GM19239 (cell line): ENCODE data around the gene UNC5A.

Source experiments
- DNase-seq: peaks from one replicate; pipeline ENCODE4 v3.0.0; 2011; ENCODE audit warnings: low spot score; ENCODE audit not compliant: insufficient read length
- FAIRE-seq: peaks from 2 replicates; lab custom pipeline; 2011; peaks lifted over from hg19 to GRCh38; lab: Jason Lieb, UNC

The UNC5A gene

GRCh38 chr5:176875783-176876505, 65.6 kb downstream of the UNC5A start:
- DNase-seq (no peak), FAIRE-seq (no peak)

GRCh38 chr5:176876506-176877431, 66.4 kb downstream of the UNC5A start:
- FAIRE-seq (no peak), DNase-seq (no peak)

GRCh38 chr5:176877793-176878331, 67.5 kb downstream of the UNC5A start:
- FAIRE-seq: no peak
- no peak for DNase-seq

- no peak for FAIRE-seq
- no peak for DNase-seq
Observed at GRCh38 chr5:176878463-176878862, 68.1 kb downstream of the UNC5A start.

- no peak for DNase-seq
- FAIRE-seq: no peak
Observed at GRCh38 chr5:176878906-176879662, 68.7 kb downstream of the UNC5A start.

- FAIRE-seq (no peak), DNase-seq (no peak)
Observed at GRCh38 chr5:176879663-176880361, 69.5 kb downstream of the UNC5A start.

- DNase-seq: no peak
- FAIRE-seq: no peak
Observed at GRCh38 chr5:176880366-176881020, 70.1 kb downstream of the UNC5A start.

GRCh38 chr5:176881021-176881749, 70.8 kb downstream of the UNC5A start:
- no peak for FAIRE-seq
- DNase-seq: no peak

GRCh38 chr5:176881816-176882566, 71.6 kb downstream of the UNC5A start:
- DNase-seq (no peak), FAIRE-seq (no peak)

- FAIRE-seq (no peak), DNase-seq (no peak)
Observed at GRCh38 chr5:176882567-176882903, 72.2 kb downstream of the UNC5A start.

GRCh38 chr5:176883700-176884570, 73.6 kb downstream of the UNC5A start:
- DNase-seq (no peak), FAIRE-seq (no peak)

GRCh38 chr5:176884571-176884890, 74.2 kb downstream of the UNC5A start:
- FAIRE-seq (no peak), DNase-seq (no peak)

GRCh38 chr5:176886336-176887251, 76.2 kb downstream of the UNC5A start:
- no peak for DNase-seq
- no peak for FAIRE-seq

GRCh38 chr5:176887252-176887849, 77.0 kb downstream of the UNC5A start:
- no peak for DNase-seq
- no peak for FAIRE-seq

GRCh38 chr5:176888016-176888864, 77.9 kb downstream of the UNC5A start:
- no peak for FAIRE-seq
- no peak for DNase-seq
